A673 (cell line): ENCODE data around the gene PDS5A.

Experiments used
- CTCF ChIP-seq: fragments of 300-800, 200-600 bp; sonication (generic); conservative IDR thresholded peaks from 2 replicates; pipeline ENCODE4 v1.5.1; 2017; ENCODE audit warnings: low read depth, mild to moderate bottlenecking, antibody characterized with exemption, low read length, moderate library complexity, mixed read lengths
- EZH2 ChIP-seq: fragments of 200-600 bp; sonication (generic); IDR thresholded peaks from 2 replicates; pipeline ENCODE4 v1.6.1; 2017; ENCODE audit warnings: borderline replicate concordance, low read depth, mild to moderate bottlenecking, mixed read lengths, antibody characterized with exemption, low read length; ENCODE audit not compliant: poor library complexity, severe bottlenecking

- TF ChIP-seq CTCF (no peak), EZH2 (no peak)
Observed at GRCh38 chr4:39808231-39808749, 169.4 kb downstream of the PDS5A start.
